Vagina (tissue), 2 donors: ENCODE results near the gene CBX2. TPM values are rescaled to one million over a fixed set of nuclear protein-coding genes. Genes with fewer than 3 reads are reported as not detected.

Experiments used
- DNase-seq, 2 donors: peaks; one replicate each; pipeline ENCODE4 v3.0.0-alpha.2; 2017; ENCODE audit errors: extremely low spot score in 2 of 2
- H3K27ac ChIP-seq: fragments of 200-600 bp; sonication (generic); one replicate; pipeline ENCODE4 v1.5.1; 2019
- H3K27me3 ChIP-seq: fragments of 200-600 bp; sonication (generic); one replicate; pipeline ENCODE4 v1.5.1; 2019
- H3K36me3 ChIP-seq, 2 donors: fragments of 200-600 bp; sonication (generic); one replicate each; pipeline ENCODE4 v1.5.1; 2017 to 2019
- H3K4me1 ChIP-seq: fragments of 200-600 bp; sonication (generic); one replicate; pipeline ENCODE4 v1.5.1; 2019
- H3K4me3 ChIP-seq, 2 donors: fragments of 200-600 bp; sonication (generic); 1 replicate in 1 of 2; 2 replicates in 1 of 2; pipeline ENCODE4 v1.5.1; 2016 to 2019
- H3K9me3 ChIP-seq: fragments of 200-600 bp; sonication (generic); one replicate; pipeline ENCODE4 v1.5.1; 2019
- CTCF ChIP-seq, 3 experiments: fragments of 450-650 bp in 2 of 3; fragments of 200-600 bp in 1 of 3; sonication (generic) in 1 of 3; IDR thresholded peaks; one replicate each; pipeline ENCODE4 v1.5.1; 2017 to 2019; ENCODE audit warnings: antibody characterized with exemption in 3 of 3, mild to moderate bottlenecking in 2 of 3, moderate library complexity in 2 of 3
- POLR2A ChIP-seq, 2 donors: fragments of 450-650 bp; IDR thresholded peaks; one replicate each; pipeline ENCODE4 v1.6.1; 2017; ENCODE audit warnings: antibody characterized with exemption in 2 of 2, mild to moderate bottlenecking in 2 of 2, moderate library complexity in 2 of 2
- POLR2AphosphoS5 ChIP-seq, 2 donors: sonication (generic); formaldehyde crosslinking; IDR thresholded peaks; one replicate each; pipeline ENCODE4 v1.9.0; 2017; ENCODE audit warnings: antibody characterized with exemption in 2 of 2, mild to moderate bottlenecking in 2 of 2, low read depth in 1 of 2; ENCODE audit not compliant: insufficient read depth in 1 of 2
- intact Hi-C: fragments of 100-400 bp; cut with DNase I; formaldehyde crosslinking; loops from one replicate; pipeline ENCODE4 v1.15.1; 2023
- total RNA-seq: library from RNA; depleted of rRNA; stranded (reverse); fragments of >200 nt; gene quantifications from one replicate; pipeline ENCODE4 v1.2.3, GENCODE V29; 2016

Gene CBX2
- total RNA-seq, 1 donor from 2014 or later, result 5.6 TPM

- no peaks in the 10 kb centered on the region for H3K36me3 ChIP-seq
- TF ChIP-seq POLR2AphosphoS5 (IDR thresholded peaks at IDR 0.05; ENCODE audit: insufficient read depth in 1 of 2, low read depth in 1 of 2), result no peak
- TF ChIP-seq POLR2A (IDR thresholded peaks at IDR 0.05), result no peak
- TF ChIP-seq CTCF (IDR thresholded peaks at IDR 0.05), result no peak
- no peaks in the 10 kb centered on the region for H3K9me3 ChIP-seq
- intact Hi-C loops, result loop anchor here (10.0 kb wide), 1 partner anchor 203 kb away; no protein-coding TSS in a partner anchor
- H3K27ac ChIP-seq, result no peak overlapping the region
- DNase-seq, result no peak
- no peak overlapping the region for H3K4me3 ChIP-seq
- H3K4me1 ChIP-seq, result peaks cover 50% of the 10 kb centered on the region
- H3K27me3 ChIP-seq, result peaks cover 28% of the 10 kb centered on the region
Measured at GRCh38 chr17:79791735-79792161, 13.8 kb downstream of the CBX2 start.

GRCh38 chr17:79792341-79792871 lies 14.5 kb downstream of the CBX2 start:
- Histone ChIP-seq H3K9me3 (no peaks in the 10 kb centered on the region), H3K4me3 (peak overlapping the region; percentile 21 to 32), H3K36me3 (no peaks in the 10 kb centered on the region), H3K27me3 (peaks cover 28% of the 10 kb centered on the region), H3K4me1 (peaks cover 50% of the 10 kb centered on the region), H3K27ac (no peak overlapping the region)
- intact Hi-C loops, result loop anchor here (10.0 kb wide), 1 partner anchor 202 kb away; no protein-coding TSS in a partner anchor
- TF ChIP-seq POLR2AphosphoS5 (IDR thresholded peaks at IDR 0.05; ENCODE audit: insufficient read depth in 1 of 2, low read depth in 1 of 2) (no peak), CTCF (IDR thresholded peaks at IDR 0.05) (no peak), POLR2A (IDR thresholded peaks at IDR 0.05) (no peak)
- no peak for DNase-seq

- peak overlapping the region; percentile 21 to 32 for H3K4me3 ChIP-seq
- H3K9me3 ChIP-seq, result no peaks in the 10 kb centered on the region
- peak overlapping the region; percentile 37 for H3K27ac ChIP-seq
- H3K27me3 ChIP-seq, result peaks cover 32% of the 10 kb centered on the region
- DNase-seq, result no peak
- intact Hi-C loops, result loop anchor here (10.0 kb wide), 1 partner anchor 202 kb away; no protein-coding TSS in a partner anchor
- TF ChIP-seq POLR2AphosphoS5 (IDR thresholded peaks at IDR 0.05; ENCODE audit: insufficient read depth in 1 of 2, low read depth in 1 of 2), result peak in 1 of 2 donors; percentile 56
- no peak for TF ChIP-seq CTCF (IDR thresholded peaks at IDR 0.05)
- no peak for TF ChIP-seq POLR2A (IDR thresholded peaks at IDR 0.05)
- H3K36me3 ChIP-seq, result no peaks in the 10 kb centered on the region
- H3K4me1 ChIP-seq, result peaks cover 58% of the 10 kb centered on the region
Measured at GRCh38 chr17:79792984-79793923, 15.3 kb downstream of the CBX2 start.

- TF ChIP-seq POLR2A (IDR thresholded peaks at IDR 0.05) (no peak), CTCF (IDR thresholded peaks at IDR 0.05) (no peak), POLR2AphosphoS5 (IDR thresholded peaks at IDR 0.05; ENCODE audit: insufficient read depth in 1 of 2, low read depth in 1 of 2) (no peak)
- no peaks in the 10 kb centered on the region for H3K9me3 ChIP-seq
- DNase-seq, result no peak
- no peaks in the 10 kb centered on the region for H3K36me3 ChIP-seq
- intact Hi-C loops, result loop anchor here (10.0 kb wide), 1 partner anchor 201 kb away; no protein-coding TSS in a partner anchor
- H3K4me1 ChIP-seq, result peaks cover 65% of the 10 kb centered on the region
- peak overlapping the region in 1 of 2 donors; percentile 32 for H3K4me3 ChIP-seq
- H3K27ac ChIP-seq, result no peak overlapping the region
- peaks cover 35% of the 10 kb centered on the region for H3K27me3 ChIP-seq
Measured at GRCh38 chr17:79793924-79794304, 16.0 kb downstream of the CBX2 start.
